HG02870 (cell line): ENCODE measurements around the gene LDLRAD3.
"Not testable (repeated sequence)": the region's sequence is repeated elsewhere in the genome, so short reads cannot be mapped to it uniquely, and the experiment has no call there.

Source experiments
- ATAC-seq: cut with Tn5 transposase; IDR thresholded peaks from one replicate; pipeline ENCODE4 v1.9.1; 2021; ENCODE audit warnings: mild to moderate bottlenecking, moderate library complexity; ENCODE audit not compliant: unreplicated experiment

LDLRAD3 gene

GRCh38 chr11:35986947-35987346 is 43.1 kb downstream of the LDLRAD3 start:
- ATAC-seq = no peak

DNA sequence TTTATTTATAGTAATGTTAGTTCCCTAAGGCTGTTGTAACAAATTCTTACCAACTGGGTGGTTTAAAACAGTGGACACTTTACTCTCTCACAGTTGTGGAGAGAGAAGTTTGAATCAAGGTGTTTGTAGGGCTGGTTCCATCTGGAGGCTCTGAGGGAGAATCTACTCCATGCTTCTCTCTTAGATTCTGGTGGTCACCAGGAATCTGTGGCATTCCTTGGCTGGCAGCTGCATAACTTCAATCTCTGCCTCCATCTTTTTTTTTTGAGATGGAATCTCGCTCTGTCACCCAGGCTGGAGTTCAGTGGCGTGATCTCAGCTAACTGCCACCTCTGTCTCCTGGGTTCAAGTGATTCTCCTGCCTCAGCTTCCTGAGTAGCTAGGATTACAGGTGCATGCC is 46.3 kb downstream of the LDLRAD3 start:
- no peak for ATAC-seq

DNA sequence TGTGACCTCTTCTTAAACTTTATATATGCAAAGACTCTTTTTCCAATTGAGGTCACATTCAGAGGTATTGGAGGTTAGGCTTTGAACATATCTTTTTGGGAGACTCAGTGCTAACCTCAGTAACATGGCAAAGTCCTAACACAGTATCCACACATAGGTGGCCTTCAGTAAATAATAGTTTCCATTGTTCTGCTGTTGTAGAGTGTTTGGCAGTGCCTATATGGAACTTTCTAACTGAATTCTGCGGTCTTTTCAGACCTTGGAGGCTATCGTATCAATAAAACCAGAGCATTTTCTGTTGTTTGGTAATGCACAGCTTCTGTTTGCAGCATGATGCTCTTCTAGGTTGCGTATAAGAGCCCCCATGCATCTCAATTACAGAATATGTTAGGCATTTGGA is 47.0 kb downstream of the LDLRAD3 start:
- no peak for ATAC-seq

- no peak for ATAC-seq
These were observed 48.7 kb downstream of the LDLRAD3 start for GRCh38 chr11:35992548-35992947.

GRCh38 chr11:35994421-35994820 is 50.6 kb downstream of the LDLRAD3 start:
- no peak for ATAC-seq

GRCh38 chr11:35995681-35996271 is 51.9 kb downstream of the LDLRAD3 start:
- no peak for ATAC-seq

DNA sequence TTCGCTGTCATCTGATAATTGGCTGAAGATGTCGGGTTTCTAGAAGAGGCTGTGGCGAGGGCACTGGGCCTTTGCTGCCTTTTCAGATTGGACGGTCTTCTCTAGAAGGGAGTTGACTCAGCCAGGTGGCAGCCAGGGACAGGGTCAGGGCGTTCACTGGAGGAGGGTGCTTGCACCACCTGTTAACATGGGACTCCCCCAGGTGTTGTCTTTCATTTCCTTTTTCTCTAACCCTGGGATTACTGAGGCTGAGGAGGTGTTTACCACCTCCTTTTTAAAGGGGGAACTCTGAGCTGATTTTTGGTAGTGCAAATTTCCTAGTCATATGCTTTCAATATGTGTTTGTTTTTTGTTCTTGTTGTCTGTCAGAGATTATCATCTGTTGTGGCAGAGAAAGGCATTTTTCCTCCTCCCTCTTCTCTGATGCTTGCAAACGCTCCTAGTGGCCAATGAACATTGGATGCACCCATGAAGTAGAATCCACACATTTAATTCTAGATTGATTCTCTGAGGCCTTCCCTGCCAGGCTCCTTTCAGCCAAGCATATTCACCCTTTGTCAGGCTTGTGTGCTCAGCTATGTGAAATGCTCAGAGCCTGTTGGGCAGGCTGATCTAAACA is 54.1 kb downstream of the LDLRAD3 start:
- peak; percentile 69 for ATAC-seq

DNA sequence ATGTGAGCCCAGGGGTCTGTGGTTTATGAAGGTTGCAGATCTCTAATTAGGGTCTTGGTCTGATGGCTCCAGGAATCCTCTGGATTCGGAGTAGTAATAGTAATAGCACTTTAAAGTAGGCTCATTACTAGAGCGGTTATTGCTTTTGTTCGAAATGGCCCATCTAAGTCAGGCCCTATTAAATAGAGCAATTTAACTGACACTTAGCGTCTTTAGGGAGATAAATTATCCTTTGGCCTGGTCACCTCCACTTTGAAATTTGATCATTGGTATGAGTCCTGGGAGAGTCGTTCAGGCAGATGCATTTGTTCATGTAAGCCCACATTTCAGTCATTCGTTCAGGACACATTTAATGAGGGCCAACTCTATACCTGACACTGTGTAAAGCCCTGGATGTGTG is 54.8 kb downstream of the LDLRAD3 start:
- ATAC-seq = no peak

DNA sequence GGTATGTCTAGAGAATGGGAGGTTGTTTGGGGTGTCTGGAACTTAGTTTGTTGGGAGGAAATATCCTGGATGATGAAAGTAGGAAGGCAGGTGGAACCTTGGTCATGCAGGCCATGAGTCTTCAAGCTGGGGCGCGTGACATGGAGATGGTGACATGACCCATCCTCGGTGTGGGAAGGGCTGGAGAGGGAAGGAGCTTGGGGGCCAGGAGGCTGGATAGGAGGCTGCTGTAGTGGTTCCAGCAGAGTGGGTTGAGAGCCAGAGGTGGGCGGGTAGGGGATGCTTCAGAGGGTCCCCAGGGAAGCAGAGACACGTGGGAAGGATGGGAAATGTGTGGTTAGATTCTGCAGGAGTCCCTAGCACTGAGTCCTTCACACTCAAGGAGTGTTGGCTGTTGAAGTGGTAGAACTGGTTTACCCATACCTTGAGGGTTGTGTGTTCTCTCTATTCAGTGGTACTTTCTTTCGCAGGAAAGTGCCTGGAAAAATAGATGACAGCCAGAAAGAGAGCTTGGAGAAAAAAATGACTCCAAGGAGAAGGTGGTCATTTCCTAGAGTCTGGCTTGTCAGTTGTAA is 56.8 kb downstream of the LDLRAD3 start:
- no peak for ATAC-seq

DNA sequence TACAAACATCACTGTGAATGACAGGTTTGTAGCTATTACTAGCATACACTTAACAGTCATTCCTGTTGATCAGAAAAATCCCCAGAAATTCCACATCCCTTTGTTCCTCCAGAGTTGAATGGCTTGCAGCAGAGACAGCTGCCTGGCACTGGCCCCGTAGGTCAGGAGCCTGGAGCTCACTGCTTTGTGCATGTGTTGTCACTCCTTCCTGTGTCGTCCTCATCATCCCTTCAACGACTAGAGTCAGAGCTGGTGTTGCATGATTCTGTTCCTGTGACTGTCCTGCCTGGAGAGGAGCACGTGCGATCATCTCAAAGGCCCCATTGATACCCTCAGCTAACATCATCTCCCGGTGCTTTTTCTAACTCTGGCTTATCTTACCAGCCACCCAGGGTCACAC is 58.3 kb downstream of the LDLRAD3 start:
- ATAC-seq = no peak

GRCh38 chr11:36002796-36003195 is 58.9 kb downstream of the LDLRAD3 start:
- ATAC-seq = no peak

- no peak for ATAC-seq
These were observed 62.7 kb downstream of the LDLRAD3 start for GRCh38 chr11:36006556-36006955.

GRCh38 chr11:36007127-36007655 is 63.3 kb downstream of the LDLRAD3 start:
- ATAC-seq = no peak

GRCh38 chr11:36008584-36008983 is 64.7 kb downstream of the LDLRAD3 start:
- ATAC-seq = no peak

DNA sequence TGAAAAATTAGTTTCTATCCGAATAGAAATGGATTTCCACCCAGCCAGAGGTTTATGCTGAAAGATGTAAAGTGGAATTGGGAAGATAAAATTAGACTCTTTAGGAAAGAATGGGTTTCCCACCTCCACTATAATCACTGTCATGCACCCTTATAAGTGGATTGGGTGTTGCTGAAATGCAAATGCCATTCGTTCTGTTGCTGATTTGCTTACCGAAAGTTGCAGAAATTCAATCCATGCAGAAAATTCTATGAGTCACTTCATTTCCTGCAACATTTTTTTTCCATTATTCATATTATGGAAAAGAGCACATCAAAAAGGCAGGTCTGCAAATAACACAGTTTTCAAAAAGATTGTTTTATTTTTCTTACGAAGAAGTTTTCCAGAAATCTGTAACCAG is 65.6 kb downstream of the LDLRAD3 start:
- no peak for ATAC-seq

GRCh38 chr11:36010010-36010740 is 66.3 kb downstream of the LDLRAD3 start:
- no peak for ATAC-seq

- ATAC-seq = no peak
These were observed 67.7 kb downstream of the LDLRAD3 start for GRCh38 chr11:36011574-36011973.

DNA sequence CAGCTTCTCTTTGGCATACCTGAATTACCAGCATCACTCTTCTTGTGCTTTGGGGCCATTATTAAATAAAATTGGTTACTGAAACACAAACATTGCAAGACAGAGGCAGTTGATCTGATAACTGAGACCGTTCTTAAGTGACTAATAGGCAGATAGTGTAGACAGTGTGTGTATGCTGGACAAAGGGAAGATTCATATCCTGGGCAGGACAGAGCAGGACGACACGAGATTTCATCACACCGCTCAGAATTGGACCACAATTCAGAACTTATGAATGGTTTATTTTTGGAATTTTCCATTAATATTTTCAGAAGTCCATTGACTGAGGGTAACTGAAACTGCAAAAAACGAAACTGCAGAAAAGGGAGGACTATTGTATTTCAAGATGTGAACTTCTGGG is 68.6 kb downstream of the LDLRAD3 start:
- ATAC-seq = no peak

DNA sequence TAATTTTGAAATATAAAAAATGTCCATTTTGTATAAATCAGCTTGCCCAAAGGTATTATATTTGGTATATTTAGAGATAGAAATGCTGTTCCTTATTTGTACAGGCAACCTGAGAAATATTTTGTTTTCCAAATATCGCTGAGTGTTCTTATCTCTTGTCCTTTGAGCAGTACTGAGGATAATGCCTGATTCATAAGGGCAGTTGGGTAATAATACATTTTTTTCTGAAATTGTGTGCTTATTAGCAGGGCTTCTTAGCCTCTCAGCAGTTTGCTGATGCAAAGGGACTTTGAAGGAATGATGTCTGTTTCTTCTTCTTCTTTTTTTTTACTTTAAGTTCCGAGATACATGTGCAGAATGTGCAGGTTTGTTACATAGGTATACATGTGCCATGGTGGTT is 69.1 kb downstream of the LDLRAD3 start:
- ATAC-seq = no peak

GRCh38 chr11:36013446-36013845 is 69.6 kb downstream of the LDLRAD3 start:
- ATAC-seq = not testable (repeated sequence)

DNA sequence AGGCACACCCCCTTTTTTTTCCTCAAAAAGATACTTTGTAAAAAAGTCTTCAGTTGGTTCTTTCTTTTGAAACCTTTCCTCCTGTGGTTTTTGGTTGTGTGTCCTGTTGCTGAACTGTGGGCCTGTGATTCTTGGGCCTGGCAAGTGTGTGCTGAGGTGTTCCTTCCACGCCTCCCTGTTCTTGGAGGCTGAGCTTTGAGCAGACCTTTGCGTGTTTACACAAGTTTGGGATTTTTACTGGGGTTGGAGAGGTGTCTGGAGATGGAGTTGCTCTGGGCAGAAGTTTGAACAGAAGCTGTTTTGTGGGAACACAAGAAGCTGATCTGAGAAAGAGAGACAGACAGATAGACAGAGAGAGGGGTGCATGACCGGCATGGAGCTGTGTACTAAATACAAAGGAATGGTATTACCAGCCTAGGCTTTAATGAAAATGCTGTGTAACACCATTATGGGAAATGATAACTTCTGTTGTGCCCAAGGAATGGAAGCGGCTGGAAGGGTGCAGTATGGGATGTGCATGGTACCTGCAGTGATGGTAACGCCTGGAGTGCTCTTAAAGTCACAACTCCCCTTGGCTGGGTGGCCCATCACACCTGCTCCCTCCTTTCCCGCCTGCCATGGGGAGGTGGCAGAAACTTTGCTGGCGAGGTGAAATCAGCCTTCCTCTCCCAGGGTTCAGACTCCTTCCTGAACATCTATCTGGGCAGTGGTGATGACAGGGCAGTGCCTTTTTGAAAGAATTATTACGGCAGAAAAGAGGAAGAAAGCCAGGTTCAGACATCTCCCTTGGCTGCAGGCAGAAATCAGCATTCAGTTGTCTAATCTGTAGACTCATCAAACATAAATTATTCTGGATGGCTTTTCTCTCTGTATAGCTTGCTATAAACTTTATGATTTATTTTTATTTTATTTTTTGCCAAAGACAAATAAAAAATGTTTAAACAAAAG is 70.4 kb downstream of the LDLRAD3 start:
- no peak for ATAC-seq
